ENCODE data around the gene YJEFN3. TPM values are rescaled to one million over a fixed set of nuclear protein-coding genes. Genes with fewer than 3 reads are reported as not detected.

The YJEFN3 gene
- total and polyA plus RNA-seq, 2 donors (not counting 3 experiments of a cell fraction or from before 2014, with no cell fraction given): 1.9 to 2.1 TPM

DNA sequence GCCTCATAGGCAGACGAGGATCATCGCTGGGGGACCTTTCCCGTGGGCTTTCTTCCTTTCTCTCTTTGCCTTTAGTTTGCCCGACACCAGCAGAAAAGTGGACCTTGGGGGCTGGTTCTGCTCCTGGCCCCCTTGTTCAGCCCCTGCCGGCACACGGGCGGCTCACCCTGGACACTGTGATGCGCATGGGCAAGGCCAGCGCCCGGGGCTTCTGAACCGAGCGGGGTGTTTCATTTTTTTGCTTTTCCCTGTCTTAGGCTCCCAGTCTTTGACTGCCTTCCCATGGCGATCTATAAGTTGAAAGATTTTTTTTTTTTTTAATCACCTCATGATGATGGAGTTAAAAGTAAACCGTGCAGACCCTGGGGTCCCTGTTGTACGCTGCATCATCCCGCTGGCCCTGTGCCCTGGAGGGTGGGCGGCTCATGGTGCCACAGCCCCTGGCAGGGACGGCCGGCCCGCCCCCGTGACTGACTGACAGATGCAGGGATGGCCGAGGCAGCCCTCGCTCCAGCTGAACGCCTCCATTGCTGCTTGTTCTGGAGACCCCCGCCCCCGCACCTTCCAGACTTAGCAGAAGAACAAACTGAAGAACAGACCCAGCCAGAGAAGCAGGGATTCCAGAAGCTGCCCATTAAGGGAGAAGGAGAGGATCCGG is 22.9 kb upstream of the YJEFN3 start:
- intact Hi-C loops (cut with micrococcal nuclease) (no loop called here), dilution Hi-C loops (cut with MboI; ENCODE audit: extremely low pct_ligation_motif_present, low sequenced_read_pairs) (no loop called here)
- ChIA-PET POLR2A (no interaction called here), CTCF (no interaction called here)
- Histone ChIP-seq H3K27me3 (ENCODE audit: control insufficient read depth in 2 of 2, insufficient read depth in 2 of 2, low read length in 2 of 2) (no peaks in the 10 kb centered on the region), H3K9me1 (replicated peaks; ENCODE audit: control insufficient read depth, extremely low read depth, insufficient read depth, low read length) (no peaks in the 10 kb centered on the region), H3K27ac (ENCODE audit: insufficient read depth, low read depth, low read length) (no peak overlapping the region), H3K4me1 (ENCODE audit: control insufficient read depth, extremely low read depth, insufficient read depth, low read length) (no peaks in the 10 kb centered on the region), H3K9ac (replicated peaks; ENCODE audit: extremely low read depth, insufficient read depth, low read length) (no peak overlapping the region), H3K4me2 (ENCODE audit: insufficient read depth, low read length) (no peak overlapping the region), H3K79me2 (ENCODE audit: control insufficient read depth, insufficient read depth, low read length) (no peaks in the 10 kb centered on the region), H3K4me3 (replicated peaks in 1 of 3; ENCODE audit: insufficient read depth in 1 of 3, low read depth in 1 of 3, low read length in 3 of 3) (no peak overlapping the region), H4K20me1 (replicated peaks; ENCODE audit: control insufficient read depth, extremely low read depth, insufficient read depth, low read length) (no peaks in the 10 kb centered on the region), H3K9me3 (replicated peaks; ENCODE audit: control insufficient read depth, insufficient read depth, low read length) (no peaks in the 10 kb centered on the region), H3K36me3 (ENCODE audit: control insufficient read depth in 2 of 2, extremely low read depth in 1 of 2, insufficient read depth in 2 of 2, low read length in 2 of 2) (peaks cover 20 to 41% of the 10 kb centered on the region in 2 experiments), H2AFZ (ENCODE audit: low read depth, low read length) (no peak overlapping the region)
- no peak for DNase-seq (ENCODE audit: low read depth, low spot score)
- no peak for FAIRE-seq
- TF ChIP-seq POLR2AphosphoS5 (IDR thresholded peaks at IDR 0.05; ENCODE audit: insufficient read depth, low read depth, low read length): no peak
- no TSS peak for BruUV-seq (replicated peaks)

DNA sequence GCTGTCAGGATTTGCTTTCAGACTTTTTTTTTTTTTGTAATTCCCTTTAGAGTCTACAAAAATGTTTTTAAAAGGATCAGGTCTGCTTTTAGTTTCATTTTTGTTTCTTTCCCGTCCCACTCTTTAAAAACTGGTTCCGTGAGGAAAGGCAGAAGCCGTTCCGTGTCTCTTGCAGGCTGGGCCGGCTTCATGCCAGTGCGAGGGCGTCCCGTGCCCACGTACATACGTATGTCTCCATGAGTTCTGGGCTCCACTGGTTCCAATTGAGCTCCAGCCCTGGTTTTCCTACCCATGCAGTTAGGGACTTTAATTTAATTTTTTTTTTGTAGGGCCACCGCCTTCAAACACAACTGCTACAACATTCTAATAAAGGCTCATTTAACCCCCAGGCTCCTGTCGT is 22.1 kb upstream of the YJEFN3 start:
- POLR2A ChIA-PET: no interaction called here
- no peak overlapping the region for H3K4me3 ChIP-seq (replicated peaks in 1 of 3; ENCODE audit: insufficient read depth in 1 of 3, low read depth in 1 of 3, low read length in 3 of 3)
- H3K4me2 ChIP-seq (ENCODE audit: insufficient read depth, low read length): no peak overlapping the region
- intact Hi-C loops (cut with micrococcal nuclease) (no loop called here), dilution Hi-C loops (cut with MboI; ENCODE audit: extremely low pct_ligation_motif_present, low sequenced_read_pairs) (no loop called here)
- H3K9me3 ChIP-seq (replicated peaks; ENCODE audit: control insufficient read depth, insufficient read depth, low read length): no peaks in the 10 kb centered on the region
- H2AFZ ChIP-seq (ENCODE audit: low read depth, low read length): no peak overlapping the region
- peaks cover 18 to 36% of the 10 kb centered on the region in 2 experiments for H3K36me3 ChIP-seq (ENCODE audit: control insufficient read depth in 2 of 2, extremely low read depth in 1 of 2, insufficient read depth in 2 of 2, low read length in 2 of 2)
- FAIRE-seq (no peak), DNase-seq (ENCODE audit: low read depth, low spot score) (no peak)
- CTCF ChIA-PET: no interaction called here
- H3K27me3 ChIP-seq (ENCODE audit: control insufficient read depth in 2 of 2, insufficient read depth in 2 of 2, low read length in 2 of 2): no peaks in the 10 kb centered on the region
- TF ChIP-seq EZH2 (IDR thresholded peaks at IDR 0.05; ENCODE audit: borderline replicate concordance, low read depth, low read length, severe bottlenecking) (no peak), POLR2AphosphoS5 (IDR thresholded peaks at IDR 0.05; ENCODE audit: insufficient read depth, low read depth, low read length) (no peak), MYC (IDR thresholded peaks at IDR 0.05; ENCODE audit: low read depth, low read length) (no peak), FOS (IDR thresholded peaks at IDR 0.05; ENCODE audit: borderline replicate concordance, insufficient read depth, low read length) (no peak), JUN (IDR thresholded peaks at IDR 0.05; ENCODE audit: borderline replicate concordance, insufficient read depth, insufficient read length, low read depth) (no peak), GATA2 (IDR thresholded peaks at IDR 0.05; ENCODE audit: insufficient read depth, insufficient read length, low read depth, low read length) (no peak), POLR2A (IDR thresholded peaks at IDR 0.05; ENCODE audit: low read depth, low read length) (no peak)
- TF ChIP-seq, protein P1, sequence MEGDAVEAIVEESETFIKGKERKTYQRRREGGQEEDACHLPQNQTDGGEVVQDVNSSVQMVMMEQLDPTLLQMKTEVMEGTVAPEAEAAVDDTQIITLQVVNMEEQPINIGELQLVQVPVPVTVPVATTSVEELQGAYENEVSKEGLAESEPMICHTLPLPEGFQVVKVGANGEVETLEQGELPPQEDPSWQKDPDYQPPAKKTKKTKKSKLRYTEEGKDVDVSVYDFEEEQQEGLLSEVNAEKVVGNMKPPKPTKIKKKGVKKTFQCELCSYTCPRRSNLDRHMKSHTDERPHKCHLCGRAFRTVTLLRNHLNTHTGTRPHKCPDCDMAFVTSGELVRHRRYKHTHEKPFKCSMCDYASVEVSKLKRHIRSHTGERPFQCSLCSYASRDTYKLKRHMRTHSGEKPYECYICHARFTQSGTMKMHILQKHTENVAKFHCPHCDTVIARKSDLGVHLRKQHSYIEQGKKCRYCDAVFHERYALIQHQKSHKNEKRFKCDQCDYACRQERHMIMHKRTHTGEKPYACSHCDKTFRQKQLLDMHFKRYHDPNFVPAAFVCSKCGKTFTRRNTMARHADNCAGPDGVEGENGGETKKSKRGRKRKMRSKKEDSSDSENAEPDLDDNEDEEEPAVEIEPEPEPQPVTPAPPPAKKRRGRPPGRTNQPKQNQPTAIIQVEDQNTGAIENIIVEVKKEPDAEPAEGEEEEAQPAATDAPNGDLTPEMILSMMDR (IDR thresholded peaks at IDR 0.05; ENCODE audit: extremely low read depth in 1 of 2, insufficient read depth in 1 of 2, low read depth in 1 of 2, low read length in 2 of 2): no peak
- TF ChIP-seq, protein P2, sequence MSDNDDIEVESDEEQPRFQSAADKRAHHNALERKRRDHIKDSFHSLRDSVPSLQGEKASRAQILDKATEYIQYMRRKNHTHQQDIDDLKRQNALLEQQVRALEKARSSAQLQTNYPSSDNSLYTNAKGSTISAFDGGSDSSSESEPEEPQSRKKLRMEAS (IDR thresholded peaks at IDR 0.05; ENCODE audit: insufficient read depth, insufficient read length): no peak
- no peak overlapping the region for H3K27ac ChIP-seq (ENCODE audit: insufficient read depth, low read depth, low read length)
- BruUV-seq (replicated peaks): TSS peak; percentile 37
- H3K4me1 ChIP-seq (ENCODE audit: control insufficient read depth, extremely low read depth, insufficient read depth, low read length): no peaks in the 10 kb centered on the region
- no peaks in the 10 kb centered on the region for H3K9me1 ChIP-seq (replicated peaks; ENCODE audit: control insufficient read depth, extremely low read depth, insufficient read depth, low read length)
- H4K20me1 ChIP-seq (replicated peaks; ENCODE audit: control insufficient read depth, extremely low read depth, insufficient read depth, low read length): no peaks in the 10 kb centered on the region
- H3K79me2 ChIP-seq (ENCODE audit: control insufficient read depth, insufficient read depth, low read length): no peaks in the 10 kb centered on the region
- no peak overlapping the region for H3K9ac ChIP-seq (replicated peaks; ENCODE audit: extremely low read depth, insufficient read depth, low read length)
